ENCODE results near the gene COL16A1. TPM values are rescaled to one million over a fixed set of nuclear protein-coding genes. Genes with fewer than 3 reads are reported as not detected.

COL16A1 gene
- total RNA-seq, 1 donor from 2014 or later = 0.67 TPM

DNA sequence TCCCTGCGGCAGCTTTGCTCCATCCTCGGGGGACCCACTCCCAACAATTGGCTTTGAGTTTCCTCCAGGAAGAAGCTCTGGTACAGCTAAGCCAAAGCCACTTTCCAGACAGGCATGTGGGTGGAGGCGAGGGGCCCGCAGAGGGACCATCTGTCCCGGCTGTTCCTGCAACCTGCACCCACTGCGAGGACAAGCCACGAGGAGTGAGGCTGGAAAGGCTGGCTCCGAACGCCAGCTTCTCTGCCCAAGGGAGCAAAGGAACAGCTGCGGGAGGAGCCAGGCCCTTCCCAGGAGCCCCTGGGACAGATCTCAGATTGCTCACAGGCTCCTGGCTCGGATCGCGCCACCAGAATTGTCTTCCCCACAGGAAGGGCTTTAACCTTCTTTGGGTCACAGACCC lies 30.8 kb downstream of the COL16A1 start:
- H3K4me1 Mint-ChIP-seq (ENCODE audit: low read depth) = peaks cover 10% of the 10 kb centered on the region
- DNase-seq (ENCODE audit: low spot score, unreplicated experiment) = no peak

DNA sequence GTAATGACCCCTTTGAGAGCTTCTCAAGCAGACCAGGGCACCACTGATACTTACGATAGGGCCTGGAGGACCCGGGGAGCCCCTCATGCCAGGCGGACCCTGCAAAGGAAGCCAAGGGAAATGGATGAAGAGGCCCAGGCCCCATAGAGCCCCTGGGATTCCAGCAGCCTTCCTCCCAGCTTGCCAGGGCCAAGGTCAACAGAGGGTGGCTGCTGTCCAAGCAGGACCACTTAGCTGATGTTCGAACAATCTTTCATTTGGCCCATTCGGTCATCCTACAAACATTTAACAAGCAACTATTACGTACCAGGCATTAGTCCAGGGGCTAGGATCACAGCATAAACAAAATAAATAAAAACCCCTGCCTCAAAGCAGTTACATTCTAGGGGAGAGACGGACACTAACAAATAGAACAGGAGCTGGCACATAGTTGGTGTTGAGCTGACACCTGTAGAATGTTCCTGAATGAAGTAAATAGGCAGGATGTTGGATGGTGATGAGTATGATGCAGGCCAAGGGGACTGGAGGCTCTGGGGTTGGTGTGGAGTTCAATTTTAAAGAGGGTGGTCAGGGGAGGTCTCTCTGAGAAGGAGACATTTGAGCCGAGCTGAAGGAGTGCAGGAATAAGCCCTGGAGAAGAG lies 32.1 kb downstream of the COL16A1 start:
- Mint-ChIP-seq H3K9me3 (ENCODE audit: low read depth) (no peaks in the 10 kb centered on the region), H3K27ac (no peak overlapping the region), H3K4me3 (ENCODE audit: low read depth) (no peak overlapping the region), H3K36me3 (ENCODE audit: insufficient read depth) (no peaks in the 10 kb centered on the region), H3K27me3 (peaks cover 30% of the 10 kb centered on the region), H3K4me1 (ENCODE audit: low read depth) (peaks cover 10% of the 10 kb centered on the region)
- TF ChIP-seq, protein P1, sequence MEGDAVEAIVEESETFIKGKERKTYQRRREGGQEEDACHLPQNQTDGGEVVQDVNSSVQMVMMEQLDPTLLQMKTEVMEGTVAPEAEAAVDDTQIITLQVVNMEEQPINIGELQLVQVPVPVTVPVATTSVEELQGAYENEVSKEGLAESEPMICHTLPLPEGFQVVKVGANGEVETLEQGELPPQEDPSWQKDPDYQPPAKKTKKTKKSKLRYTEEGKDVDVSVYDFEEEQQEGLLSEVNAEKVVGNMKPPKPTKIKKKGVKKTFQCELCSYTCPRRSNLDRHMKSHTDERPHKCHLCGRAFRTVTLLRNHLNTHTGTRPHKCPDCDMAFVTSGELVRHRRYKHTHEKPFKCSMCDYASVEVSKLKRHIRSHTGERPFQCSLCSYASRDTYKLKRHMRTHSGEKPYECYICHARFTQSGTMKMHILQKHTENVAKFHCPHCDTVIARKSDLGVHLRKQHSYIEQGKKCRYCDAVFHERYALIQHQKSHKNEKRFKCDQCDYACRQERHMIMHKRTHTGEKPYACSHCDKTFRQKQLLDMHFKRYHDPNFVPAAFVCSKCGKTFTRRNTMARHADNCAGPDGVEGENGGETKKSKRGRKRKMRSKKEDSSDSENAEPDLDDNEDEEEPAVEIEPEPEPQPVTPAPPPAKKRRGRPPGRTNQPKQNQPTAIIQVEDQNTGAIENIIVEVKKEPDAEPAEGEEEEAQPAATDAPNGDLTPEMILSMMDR (IDR thresholded peaks at IDR 0.05; ENCODE audit: unreplicated experiment) = no peak
- no peak for DNase-seq (ENCODE audit: low spot score, unreplicated experiment)

More for the DNA sequence above, 30.8 kb downstream of the COL16A1 start:
- TF ChIP-seq, protein P1 (IDR thresholded peaks at IDR 0.05; ENCODE audit: unreplicated experiment) = no peak
- Mint-ChIP-seq H3K36me3 (ENCODE audit: insufficient read depth) (no peaks in the 10 kb centered on the region), H3K27ac (no peak overlapping the region), H3K4me3 (ENCODE audit: low read depth) (no peak overlapping the region), H3K27me3 (peaks cover 33% of the 10 kb centered on the region), H3K9me3 (ENCODE audit: low read depth) (no peaks in the 10 kb centered on the region)

DNA sequence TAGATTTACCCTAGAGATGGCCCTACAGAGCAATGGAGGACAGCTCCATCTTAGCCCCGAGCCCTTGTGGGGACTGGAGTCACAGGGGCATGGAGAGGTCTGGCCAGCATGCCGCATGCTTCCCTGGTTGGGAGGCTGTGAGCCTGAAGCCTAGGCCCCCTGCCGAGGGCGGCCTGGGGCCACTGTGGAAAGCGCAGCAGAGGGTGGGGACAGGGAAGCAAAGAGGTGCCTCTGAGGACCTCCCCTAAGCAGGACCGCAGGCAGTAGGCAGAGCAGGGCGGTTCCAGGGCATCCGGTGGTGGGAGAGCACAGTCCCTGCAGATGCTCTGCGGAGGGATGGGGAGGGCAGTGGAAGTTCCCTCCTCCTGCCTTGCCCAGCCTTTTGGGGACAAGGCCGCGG lies 32.7 kb downstream of the COL16A1 start:
- no peak for DNase-seq (ENCODE audit: low spot score, unreplicated experiment)
- Mint-ChIP-seq H3K36me3 (ENCODE audit: insufficient read depth) (no peaks in the 10 kb centered on the region), H3K9me3 (ENCODE audit: low read depth) (no peaks in the 10 kb centered on the region), H3K27me3 (peaks cover 35% of the 10 kb centered on the region), H3K27ac (no peak overlapping the region), H3K4me3 (ENCODE audit: low read depth) (no peak overlapping the region), H3K4me1 (ENCODE audit: low read depth) (peaks cover 10% of the 10 kb centered on the region)
- TF ChIP-seq, protein P1 (IDR thresholded peaks at IDR 0.05; ENCODE audit: unreplicated experiment) = no peak

DNA sequence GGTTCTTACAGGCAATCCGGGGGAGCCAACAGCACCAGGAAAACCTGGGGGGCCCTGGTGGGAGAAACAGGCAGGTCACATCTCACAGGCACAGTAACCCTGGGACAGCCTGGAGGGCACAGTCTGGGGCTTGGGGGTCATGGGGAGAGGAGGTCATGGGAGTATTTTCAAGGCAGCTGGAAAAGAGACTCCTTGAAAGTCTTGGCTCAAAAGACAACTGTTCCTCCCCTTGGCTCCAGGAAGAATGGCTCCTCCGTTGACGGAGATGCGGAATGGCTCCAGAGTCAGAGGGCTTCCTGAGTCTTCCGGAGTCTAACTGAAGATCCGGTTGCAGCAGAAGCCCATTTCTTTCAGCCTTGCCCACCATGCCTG lies 33.2 kb downstream of the COL16A1 start:
- TF ChIP-seq, protein P1 (IDR thresholded peaks at IDR 0.05; ENCODE audit: unreplicated experiment) = no peak
- Mint-ChIP-seq H3K9me3 (ENCODE audit: low read depth) (no peaks in the 10 kb centered on the region), H3K27ac (no peak overlapping the region), H3K4me3 (ENCODE audit: low read depth) (no peak overlapping the region), H3K27me3 (peaks cover 36% of the 10 kb centered on the region), H3K36me3 (ENCODE audit: insufficient read depth) (no peaks in the 10 kb centered on the region), H3K4me1 (ENCODE audit: low read depth) (peaks cover 10% of the 10 kb centered on the region)
- DNase-seq (ENCODE audit: low spot score, unreplicated experiment) = no peak

DNA sequence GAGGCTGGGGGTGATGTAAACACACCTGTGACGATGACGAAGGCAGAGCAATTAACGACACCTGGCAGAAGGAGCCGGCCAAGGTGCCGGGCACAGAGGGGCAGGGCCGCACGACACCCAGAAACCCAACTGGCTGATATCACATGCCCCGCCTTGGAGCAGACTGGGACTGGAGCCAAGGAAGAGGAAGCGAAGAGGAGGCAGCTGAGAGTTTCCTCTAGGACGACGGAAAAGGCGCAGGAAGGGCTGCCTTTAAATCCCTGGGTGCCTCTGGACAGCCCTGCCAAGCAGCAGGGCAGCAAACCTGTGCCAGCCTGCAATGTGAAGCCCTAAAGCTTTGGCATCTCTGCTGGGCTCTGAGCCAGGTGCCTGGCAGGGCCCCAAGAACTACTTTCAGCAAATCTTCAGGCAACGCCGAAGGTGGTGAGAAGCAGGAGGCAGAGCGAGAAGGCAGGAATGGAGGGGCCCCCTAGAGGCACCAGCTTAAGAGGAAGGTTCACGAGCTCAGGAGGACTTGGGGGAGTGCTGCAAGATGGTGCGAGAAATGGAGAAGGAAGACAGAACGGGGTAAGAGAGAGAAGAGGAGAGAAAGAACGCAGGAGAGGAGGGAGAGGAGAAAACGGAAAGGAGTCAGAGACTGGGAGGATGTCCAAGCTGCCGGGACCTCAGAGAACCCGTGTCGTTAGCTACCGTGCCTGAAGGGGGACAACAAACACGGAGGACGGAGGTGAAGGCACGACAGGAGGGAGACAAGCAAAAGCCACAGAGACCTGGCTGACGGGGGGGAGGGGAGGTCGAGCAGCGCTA lies 33.8 kb downstream of the COL16A1 start:
- Mint-ChIP-seq H3K27ac (peak overlapping the region; percentile 78), H3K4me1 (ENCODE audit: low read depth) (peaks cover 10% of the 10 kb centered on the region), H3K27me3 (peaks cover 36% of the 10 kb centered on the region), H3K9me3 (ENCODE audit: low read depth) (no peaks in the 10 kb centered on the region), H3K36me3 (ENCODE audit: insufficient read depth) (no peaks in the 10 kb centered on the region), H3K4me3 (ENCODE audit: low read depth) (peak overlapping the region; percentile 61)
- TF ChIP-seq, protein P1 (IDR thresholded peaks at IDR 0.05; ENCODE audit: unreplicated experiment) = peak; percentile 35
- DNase-seq (ENCODE audit: low spot score, unreplicated experiment) = no peak
